HAP-1 (cell line): Measurements from ENCODE around the gene CELF2.

Source experiments
- DNase-seq, 2 experiments: peaks; one replicate each; pipeline ENCODE4 v3.0.0-alpha.2; 2016 to 2020; ENCODE audit warnings: low spot score in 2 of 2
- H3K27me3 ChIP-seq: fragments of 250-450 bp; sonication (Bioruptor Pico); 2 replicates; pipeline ENCODE4 v1.5.1; 2020; ENCODE audit warnings: low read depth, mild to moderate bottlenecking, moderate library complexity
- H3K36me3 ChIP-seq: fragments of 250-450 bp; sonication (Bioruptor Pico); replicated peaks from 2 replicates; pipeline ENCODE4 v1.5.1; 2020; ENCODE audit warnings: mild to moderate bottlenecking
- H3K4me1 ChIP-seq: fragments of 250-450 bp; sonication (Bioruptor Pico); 2 replicates; pipeline ENCODE4 v1.5.1; 2020; ENCODE audit warnings: mild to moderate bottlenecking
- H3K4me3 ChIP-seq: fragments of 250-450 bp; sonication (Bioruptor Pico); 2 replicates; pipeline ENCODE4 v1.5.1; 2020; ENCODE audit warnings: mild to moderate bottlenecking, moderate library complexity
- H3K9me3 ChIP-seq: fragments of 250-450 bp; sonication (Bioruptor Pico); 2 replicates; pipeline ENCODE4 v1.5.1; 2020; ENCODE audit warnings: mild to moderate bottlenecking, moderate library complexity
- in situ Hi-C: fragments of 300-500 bp; cut with MboI; formaldehyde crosslinking; loops from 3 replicates; pipeline ENCODE4 v1.14.3; 2020; ENCODE audit warnings: low sequenced_read_pairs, inconsistent platforms, mixed read lengths

The CELF2 gene

GRCh38 chr10:11150231-11150731 lies 132.6 kb downstream of the CELF2 start:
- Histone ChIP-seq H3K36me3 (no peaks in the 10 kb centered on the region), H3K4me3 (no peak overlapping the region), H3K9me3 (no peaks in the 10 kb centered on the region), H3K27me3 (no peaks in the 10 kb centered on the region), H3K4me1 (peaks cover 39% of the 10 kb centered on the region)
- in situ Hi-C loops = no loop called here
- DNase-seq = no peak

DNA sequence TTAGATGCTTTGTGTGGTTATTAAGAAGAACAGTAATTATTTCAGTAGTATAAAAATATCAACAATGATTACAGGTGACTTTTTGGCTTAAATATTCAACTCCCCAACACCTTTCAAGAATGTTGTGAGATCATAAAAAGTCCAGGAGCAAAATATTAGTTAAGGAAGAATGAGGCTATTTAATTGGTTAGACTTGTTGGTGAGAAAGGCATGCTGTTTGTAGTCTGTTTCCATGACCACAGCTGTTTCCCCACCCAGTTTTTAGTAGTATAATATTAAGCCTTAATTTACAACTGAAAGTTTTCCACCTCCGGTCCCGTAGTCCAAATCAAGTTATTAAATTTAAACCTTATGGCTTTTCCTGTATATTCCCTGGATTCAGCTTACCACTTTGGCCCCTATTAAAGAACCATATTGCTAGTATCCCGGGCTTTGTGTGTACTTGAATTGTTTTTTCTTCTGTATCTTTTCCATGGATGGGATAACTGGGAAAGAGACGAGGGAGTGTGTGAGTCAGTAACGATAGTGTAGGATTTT lies 133.3 kb downstream of the CELF2 start:
- H3K4me1 ChIP-seq = peaks cover 33% of the 10 kb centered on the region
- in situ Hi-C loops = no loop called here
- H3K9me3 ChIP-seq = no peaks in the 10 kb centered on the region
- no peak for DNase-seq
- H3K36me3 ChIP-seq = no peaks in the 10 kb centered on the region
- no peak overlapping the region for H3K4me3 ChIP-seq
- no peaks in the 10 kb centered on the region for H3K27me3 ChIP-seq

- no peaks in the 10 kb centered on the region for H3K27me3 ChIP-seq
- no peak overlapping the region for H3K4me3 ChIP-seq
- DNase-seq = no peak
- peaks cover 16% of the 10 kb centered on the region for H3K4me1 ChIP-seq
- in situ Hi-C loops = no loop called here
- no peaks in the 10 kb centered on the region for H3K36me3 ChIP-seq
- no peaks in the 10 kb centered on the region for H3K9me3 ChIP-seq
Observed at GRCh38 chr10:11152801-11153200, 135.1 kb downstream of the CELF2 start.

DNA sequence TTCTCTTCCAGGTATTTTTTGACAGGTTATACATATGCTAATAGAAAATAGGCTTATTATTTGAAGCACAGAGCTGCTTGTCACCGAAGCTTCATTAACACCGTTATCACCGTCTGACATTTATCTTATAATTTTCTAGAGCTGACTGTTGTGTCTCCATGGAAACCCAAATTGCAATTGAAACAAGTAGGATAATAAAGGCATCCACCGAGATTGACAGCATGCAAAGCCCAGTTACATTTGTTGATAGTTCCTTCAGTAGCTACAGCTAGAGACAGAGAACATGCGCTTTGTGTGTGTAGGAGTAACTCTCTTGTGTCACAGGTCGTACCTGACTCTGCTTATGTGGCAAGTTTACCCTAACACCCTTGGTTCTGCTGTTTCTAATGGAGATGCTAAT lies 135.6 kb downstream of the CELF2 start:
- H3K27me3 ChIP-seq = no peaks in the 10 kb centered on the region
- H3K36me3 ChIP-seq = no peaks in the 10 kb centered on the region
- H3K4me3 ChIP-seq = no peak overlapping the region
- H3K4me1 ChIP-seq = peaks cover 12% of the 10 kb centered on the region
- no peaks in the 10 kb centered on the region for H3K9me3 ChIP-seq
- in situ Hi-C loops = no loop called here
- DNase-seq = no peak

GRCh38 chr10:11153766-11154165 lies 136.1 kb downstream of the CELF2 start:
- H3K4me3 ChIP-seq = no peak overlapping the region
- no peak for DNase-seq
- peaks cover 9% of the 10 kb centered on the region; the same call in 1 of the 2 replicates for H3K4me1 ChIP-seq
- H3K27me3 ChIP-seq = no peaks in the 10 kb centered on the region
- in situ Hi-C loops = no loop called here
- no peaks in the 10 kb centered on the region for H3K36me3 ChIP-seq
- no peaks in the 10 kb centered on the region for H3K9me3 ChIP-seq

DNA sequence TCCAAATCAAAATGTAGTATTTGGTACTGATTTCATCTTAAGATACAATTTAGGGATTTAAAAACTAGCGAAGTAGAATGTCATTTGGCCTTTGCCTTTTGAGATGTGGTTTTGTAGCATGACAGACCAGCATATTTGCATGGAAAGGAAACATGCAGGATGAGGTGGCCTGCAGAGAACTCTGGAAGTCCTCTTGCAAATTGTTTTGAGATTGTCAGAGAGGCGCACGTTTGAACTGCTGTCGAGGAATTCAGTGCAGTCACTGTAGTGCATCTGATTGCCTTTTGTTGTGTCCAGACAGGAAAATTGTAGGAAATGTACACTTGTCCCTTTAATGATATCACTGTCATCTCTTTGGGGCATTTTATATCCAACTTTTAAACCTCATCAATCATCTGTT lies 136.7 kb downstream of the CELF2 start:
- no peak for DNase-seq
- in situ Hi-C loops = no loop called here
- H3K36me3 ChIP-seq = no peaks in the 10 kb centered on the region
- no peak overlapping the region for H3K4me3 ChIP-seq
- H3K4me1 ChIP-seq = peaks cover 9% of the 10 kb centered on the region; the same call in 1 of the 2 replicates
- H3K27me3 ChIP-seq = no peaks in the 10 kb centered on the region
- H3K9me3 ChIP-seq = no peaks in the 10 kb centered on the region

- H3K27me3 ChIP-seq = no peaks in the 10 kb centered on the region
- in situ Hi-C loops = no loop called here
Observed at GRCh38 chr10:11154849-11155498, 137.3 kb downstream of the CELF2 start.

DNA sequence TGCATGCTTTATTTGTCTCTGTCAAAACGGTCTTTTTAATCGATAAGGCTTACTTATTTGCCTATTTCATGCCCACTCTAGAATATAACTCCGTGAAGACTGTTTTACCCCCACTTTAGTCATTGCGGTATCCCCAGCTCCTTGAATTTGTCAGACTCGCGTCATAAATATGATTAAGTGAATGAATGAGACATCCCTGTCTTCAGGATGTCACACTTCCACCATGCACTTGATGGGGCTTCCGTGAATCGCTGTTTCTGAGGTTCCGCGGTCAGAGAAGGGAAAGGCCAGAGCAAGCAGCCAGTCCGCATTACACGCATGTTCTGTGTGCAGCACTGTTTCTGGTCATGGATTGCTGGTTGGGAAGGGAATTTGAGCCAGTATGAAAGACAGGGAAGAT lies 138.8 kb downstream of the CELF2 start:
- in situ Hi-C loops = no loop called here

More at GRCh38 chr10:11154849-11155498, 137.3 kb downstream of the CELF2 start:
- Histone ChIP-seq H3K4me1 (peaks cover 6% of the 10 kb centered on the region; the same call in 1 of the 2 replicates), H3K4me3 (no peak overlapping the region), H3K36me3 (no peaks in the 10 kb centered on the region), H3K9me3 (no peaks in the 10 kb centered on the region)
- DNase-seq = no peak

GRCh38 chr10:11157292-11158076 lies 139.8 kb downstream of the CELF2 start:
- Histone ChIP-seq H3K36me3 (no peaks in the 10 kb centered on the region), H3K4me3 (no peak overlapping the region), H3K4me1 (no peaks in the 10 kb centered on the region; the same call in 1 of the 2 replicates), H3K9me3 (no peaks in the 10 kb centered on the region), H3K27me3 (no peaks in the 10 kb centered on the region)
- in situ Hi-C loops = no loop called here
- DNase-seq = no peak

More for the DNA sequence above, 138.8 kb downstream of the CELF2 start:
- Histone ChIP-seq H3K27me3 (no peaks in the 10 kb centered on the region), H3K4me1 (no peaks in the 10 kb centered on the region; the same call in 1 of the 2 replicates), H3K4me3 (no peak overlapping the region), H3K9me3 (no peaks in the 10 kb centered on the region), H3K36me3 (no peaks in the 10 kb centered on the region)
- no peak for DNase-seq

- in situ Hi-C loops = no loop called here
- no peaks in the 10 kb centered on the region for H3K27me3 ChIP-seq
- no peak overlapping the region for H3K4me3 ChIP-seq
- no peaks in the 10 kb centered on the region; the same call in 1 of the 2 replicates for H3K4me1 ChIP-seq
- no peak for DNase-seq
- H3K36me3 ChIP-seq = no peaks in the 10 kb centered on the region
- no peaks in the 10 kb centered on the region for H3K9me3 ChIP-seq
Observed at GRCh38 chr10:11158080-11158479, 140.4 kb downstream of the CELF2 start.

DNA sequence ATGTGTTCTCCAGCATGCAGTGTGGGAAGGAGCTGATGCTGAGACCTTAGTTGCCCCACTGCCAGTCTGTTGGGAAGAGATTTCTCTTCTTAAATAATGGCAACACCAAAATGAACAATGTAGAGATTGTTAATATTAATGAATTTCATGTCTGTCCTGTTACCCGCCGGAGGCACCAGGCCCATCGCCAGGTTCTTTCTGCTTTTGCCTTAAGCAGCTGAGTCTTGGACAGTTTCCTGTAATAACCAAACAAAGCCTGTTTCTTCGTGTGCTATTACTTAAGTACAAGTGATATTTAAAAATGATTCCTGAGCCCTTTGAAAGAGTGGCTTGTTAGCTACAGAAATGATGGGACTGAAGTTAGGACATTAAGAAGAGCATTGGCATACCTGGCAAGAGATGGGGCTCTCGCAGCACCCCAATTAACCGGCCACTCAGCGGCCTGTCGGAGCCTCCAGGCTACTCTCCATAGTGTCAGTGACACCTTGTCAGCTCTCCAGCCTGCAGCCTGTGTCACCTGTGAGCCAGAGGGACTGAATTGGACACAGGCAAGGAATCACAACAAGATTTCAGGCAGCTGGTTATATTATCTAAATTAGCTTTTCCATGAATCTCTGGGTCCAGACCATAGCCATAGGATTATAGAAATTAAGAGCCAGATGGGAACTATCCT lies 142.0 kb downstream of the CELF2 start:
- Histone ChIP-seq H3K4me3 (no peak overlapping the region), H3K36me3 (no peaks in the 10 kb centered on the region), H3K4me1 (peaks cover 8% of the 10 kb centered on the region), H3K9me3 (no peaks in the 10 kb centered on the region), H3K27me3 (no peaks in the 10 kb centered on the region)
- in situ Hi-C loops = no loop called here
- no peak for DNase-seq

DNA sequence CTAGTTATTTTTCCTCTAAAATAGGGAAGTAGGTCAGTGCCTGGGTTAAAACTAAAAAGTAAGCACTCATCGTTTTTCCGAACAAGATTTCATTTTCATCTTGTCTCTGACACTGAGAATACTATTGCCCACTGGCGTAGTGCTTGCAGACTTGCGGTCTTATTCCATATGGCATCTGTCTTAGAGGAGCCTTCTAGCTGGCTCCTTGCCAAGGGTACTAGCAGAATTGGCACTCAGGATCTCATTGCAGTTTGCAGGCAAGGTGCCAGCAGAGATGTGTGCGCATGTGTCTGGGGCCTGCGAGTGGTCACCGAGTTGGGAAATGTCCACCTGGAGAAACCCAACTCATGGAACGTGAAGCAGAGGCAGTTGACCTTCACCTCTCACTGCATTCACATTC lies 143.4 kb downstream of the CELF2 start:
- no peak overlapping the region for H3K4me3 ChIP-seq
- H3K9me3 ChIP-seq = no peaks in the 10 kb centered on the region
- in situ Hi-C loops = no loop called here
- DNase-seq = no peak
- no peaks in the 10 kb centered on the region for H3K36me3 ChIP-seq
- H3K4me1 ChIP-seq = peaks cover 8% of the 10 kb centered on the region
- H3K27me3 ChIP-seq = no peaks in the 10 kb centered on the region

- Histone ChIP-seq H3K36me3 (no peaks in the 10 kb centered on the region), H3K4me3 (no peak overlapping the region), H3K4me1 (peaks cover 13% of the 10 kb centered on the region), H3K9me3 (no peaks in the 10 kb centered on the region), H3K27me3 (no peaks in the 10 kb centered on the region)
- in situ Hi-C loops = no loop called here
- no peak for DNase-seq
Observed at GRCh38 chr10:11161910-11162309, 144.2 kb downstream of the CELF2 start.
